ENCODE data around the gene SPAG7.
"Not testable (repeated sequence)": the region's sequence is repeated elsewhere in the genome, so short reads cannot be mapped to it uniquely, and the experiment has no call there.

The SPAG7 gene

GRCh38 chr17:4938688-4939545, 28.7 kb downstream of the SPAG7 start:
- H3K9me3 Mint-ChIP-seq: no peaks in the 10 kb centered on the region
- H3K27ac Mint-ChIP-seq: peak overlapping the region; percentile 93
- H3K4me1 Mint-ChIP-seq: peaks cover 64% of the 10 kb centered on the region
- H3K4me3 Mint-ChIP-seq: peak overlapping the region; percentile 94
- no peaks in the 10 kb centered on the region for H3K27me3 Mint-ChIP-seq
- H3K36me3 Mint-ChIP-seq: peaks cover 13% of the 10 kb centered on the region

GRCh38 chr17:4938069-4938491, 29.5 kb downstream of the SPAG7 start:
- no peaks in the 10 kb centered on the region for H3K27me3 Mint-ChIP-seq
- H3K4me1 Mint-ChIP-seq: peaks cover 64% of the 10 kb centered on the region
- peaks cover 10% of the 10 kb centered on the region for H3K36me3 Mint-ChIP-seq
- H3K9me3 Mint-ChIP-seq: no peaks in the 10 kb centered on the region
- H3K4me3 Mint-ChIP-seq: peak overlapping the region; percentile 94
- H3K27ac Mint-ChIP-seq: peak overlapping the region; percentile 72

GRCh38 chr17:4937553-4937952, 30.1 kb downstream of the SPAG7 start:
- Mint-ChIP-seq H3K4me1 (peaks cover 59% of the 10 kb centered on the region), H3K27ac (no peak overlapping the region), H3K36me3 (peaks cover 8% of the 10 kb centered on the region), H3K9me3 (no peaks in the 10 kb centered on the region), H3K27me3 (no peaks in the 10 kb centered on the region), H3K4me3 (peak overlapping the region; percentile 7)

GRCh38 chr17:4936436-4936835, 31.2 kb downstream of the SPAG7 start:
- no peak overlapping the region for H3K4me3 Mint-ChIP-seq
- peaks cover 48% of the 10 kb centered on the region for H3K4me1 Mint-ChIP-seq

GRCh38 chr17:4935650-4936049, 32.0 kb downstream of the SPAG7 start:
- H3K27ac Mint-ChIP-seq: no peak overlapping the region
- H3K4me3 Mint-ChIP-seq: no peak overlapping the region
- H3K4me1 Mint-ChIP-seq: peaks cover 43% of the 10 kb centered on the region
- no peaks in the 10 kb centered on the region for H3K36me3 Mint-ChIP-seq
- H3K27me3 Mint-ChIP-seq: no peaks in the 10 kb centered on the region
- no peaks in the 10 kb centered on the region for H3K9me3 Mint-ChIP-seq

More at GRCh38 chr17:4936436-4936835, 31.2 kb downstream of the SPAG7 start:
- no peaks in the 10 kb centered on the region for H3K9me3 Mint-ChIP-seq
- H3K27me3 Mint-ChIP-seq: no peaks in the 10 kb centered on the region
- H3K36me3 Mint-ChIP-seq: peaks cover 2% of the 10 kb centered on the region
- H3K27ac Mint-ChIP-seq: no peak overlapping the region

- Mint-ChIP-seq H3K9me3 (no peaks in the 10 kb centered on the region), H3K4me3 (no peak overlapping the region), H3K27ac (peak overlapping the region; percentile 20), H3K4me1 (peaks cover 43% of the 10 kb centered on the region), H3K27me3 (no peaks in the 10 kb centered on the region), H3K36me3 (no peaks in the 10 kb centered on the region)
These were observed 33.2 kb downstream of the SPAG7 start for GRCh38 chr17:4934173-4934979.

GRCh38 chr17:4933646-4934045, 34.0 kb downstream of the SPAG7 start:
- H3K4me1 Mint-ChIP-seq: peaks cover 38% of the 10 kb centered on the region
- H3K27me3 Mint-ChIP-seq: no peaks in the 10 kb centered on the region
- no peaks in the 10 kb centered on the region for H3K9me3 Mint-ChIP-seq
- peak overlapping the region; percentile 30 for H3K4me3 Mint-ChIP-seq
- peak overlapping the region; percentile 80 for H3K27ac Mint-ChIP-seq
- no peaks in the 10 kb centered on the region for H3K36me3 Mint-ChIP-seq

- Mint-ChIP-seq H3K4me1 (peaks cover 32% of the 10 kb centered on the region), H3K36me3 (no peaks in the 10 kb centered on the region), H3K4me3 (no peak overlapping the region), H3K27ac (no peak overlapping the region), H3K27me3 (no peaks in the 10 kb centered on the region), H3K9me3 (no peaks in the 10 kb centered on the region)
These were observed 34.9 kb downstream of the SPAG7 start for GRCh38 chr17:4932756-4933155.

GRCh38 chr17:4931963-4932362, 35.7 kb downstream of the SPAG7 start, which contains the start of gene GP1BA:
Gene GP1BA (plus strand): TSS chr17:4932277. CDS start chr17:4932605, 328 bp downstream.
- Mint-ChIP-seq H3K27me3 (no peaks in the 10 kb centered on the region), H3K27ac (no peak within 1 kb of the TSS), H3K4me3 (no peak within 1 kb of the TSS), H3K4me1 (peaks cover 27% of the 10 kb centered on the region), H3K9me3 (no peaks in the 10 kb centered on the region), H3K36me3 (no peaks in the 10 kb centered on the region)

GRCh38 chr17:4928881-4929280, 38.7 kb downstream of the SPAG7 start:
- H3K36me3 Mint-ChIP-seq: no peaks in the 10 kb centered on the region
- H3K27me3 Mint-ChIP-seq: no peaks in the 10 kb centered on the region
- H3K27ac Mint-ChIP-seq: peak overlapping the region; percentile 37
- peaks cover 9% of the 10 kb centered on the region for H3K4me1 Mint-ChIP-seq
- H3K4me3 Mint-ChIP-seq: no peak overlapping the region
- H3K9me3 Mint-ChIP-seq: no peaks in the 10 kb centered on the region

GRCh38 chr17:4926577-4927335, 40.9 kb downstream of the SPAG7 start:
- H3K27me3 Mint-ChIP-seq, H3K4me3 Mint-ChIP-seq, H3K27ac Mint-ChIP-seq, H3K36me3 Mint-ChIP-seq, H3K9me3 Mint-ChIP-seq, H3K4me1 Mint-ChIP-seq: not testable (repeated sequence)

GRCh38 chr17:4921320-4921719, 46.3 kb downstream of the SPAG7 start:
- Mint-ChIP-seq H3K36me3 (no peaks in the 10 kb centered on the region), H3K9me3 (no peaks in the 10 kb centered on the region), H3K4me1 (no peaks in the 10 kb centered on the region), H3K27me3 (no peaks in the 10 kb centered on the region), H3K27ac (no peak overlapping the region), H3K4me3 (no peak overlapping the region)

GRCh38 chr17:4920351-4921048, 47.1 kb downstream of the SPAG7 start:
- Mint-ChIP-seq H3K4me1 (no peaks in the 10 kb centered on the region), H3K9me3 (no peaks in the 10 kb centered on the region), H3K27me3 (no peaks in the 10 kb centered on the region), H3K4me3 (no peak overlapping the region), H3K36me3 (no peaks in the 10 kb centered on the region), H3K27ac (no peak overlapping the region)

GRCh38 chr17:4919511-4920047, 48.0 kb downstream of the SPAG7 start:
- Mint-ChIP-seq H3K27ac (no peak overlapping the region), H3K27me3 (no peaks in the 10 kb centered on the region), H3K4me1 (no peaks in the 10 kb centered on the region)

GRCh38 chr17:4914551-4914950, 53.1 kb downstream of the SPAG7 start:
- H3K9me3 Mint-ChIP-seq, H3K4me1 Mint-ChIP-seq, H3K36me3 Mint-ChIP-seq, H3K27me3 Mint-ChIP-seq, H3K4me3 Mint-ChIP-seq, H3K27ac Mint-ChIP-seq: not testable (repeated sequence)

More at GRCh38 chr17:4919511-4920047, 48.0 kb downstream of the SPAG7 start:
- Mint-ChIP-seq H3K36me3 (no peaks in the 10 kb centered on the region), H3K9me3 (no peaks in the 10 kb centered on the region), H3K4me3 (no peak overlapping the region)

All from activated naive CD4-positive, alpha-beta T cell treated with anti-CD3 and anti-CD28 coated beads, Interleukin-2, amount 50 U/mL, for 24 hours (primary cell).